ENCODE measurements around the gene KMT2C.
A peak's percentile ranks its signal among the peaks of the same experiment; 100 is the strongest.
"Not testable (repeated sequence)": the region's sequence is repeated elsewhere in the genome, so short reads cannot be mapped to it uniquely, and the experiment has no call there.

KMT2C gene

GRCh38 chr7:152441168-152441567 is 5.4 kb upstream of the KMT2C start:
- not testable (repeated sequence) for DNase-seq

- not testable (repeated sequence) for DNase-seq
Observed at GRCh38 chr7:152438017-152438416, 2.2 kb upstream of the KMT2C start.

DNA sequence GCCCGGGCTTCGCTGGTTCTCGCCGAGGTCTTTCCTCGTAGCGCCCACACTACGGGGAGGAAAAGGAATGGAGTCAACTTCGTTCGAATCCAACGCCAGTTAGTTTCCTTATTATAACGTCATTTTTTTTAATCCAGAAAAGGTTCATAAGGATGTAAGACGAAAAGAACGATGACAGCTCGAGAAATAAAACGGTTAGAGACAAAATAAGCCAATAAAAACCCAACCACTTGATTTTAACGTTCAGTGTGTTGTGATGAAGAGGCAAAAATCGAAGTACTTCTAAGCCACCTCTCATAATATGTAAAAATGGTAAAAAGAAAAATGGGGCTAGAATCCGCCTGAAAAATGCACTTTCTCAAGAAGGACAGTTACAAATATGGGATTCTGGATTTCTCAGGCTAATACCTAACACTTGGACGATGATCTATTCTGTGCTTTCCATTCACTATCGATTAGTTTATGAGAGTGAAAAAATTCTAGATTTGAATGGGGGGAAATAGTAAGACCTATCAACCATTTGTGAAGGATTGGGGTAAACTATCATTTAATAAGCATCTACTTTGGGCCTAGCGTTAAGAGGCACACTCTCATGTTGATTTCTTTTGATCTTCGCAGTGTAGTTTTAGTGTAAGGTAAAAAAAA is 1.2 kb upstream of the KMT2C start:
- peak; percentile 39 for DNase-seq

GRCh38 chr7:152436111-152436930 is 518 bp upstream of the KMT2C start:
- peak; percentile 98 for DNase-seq

DNA sequence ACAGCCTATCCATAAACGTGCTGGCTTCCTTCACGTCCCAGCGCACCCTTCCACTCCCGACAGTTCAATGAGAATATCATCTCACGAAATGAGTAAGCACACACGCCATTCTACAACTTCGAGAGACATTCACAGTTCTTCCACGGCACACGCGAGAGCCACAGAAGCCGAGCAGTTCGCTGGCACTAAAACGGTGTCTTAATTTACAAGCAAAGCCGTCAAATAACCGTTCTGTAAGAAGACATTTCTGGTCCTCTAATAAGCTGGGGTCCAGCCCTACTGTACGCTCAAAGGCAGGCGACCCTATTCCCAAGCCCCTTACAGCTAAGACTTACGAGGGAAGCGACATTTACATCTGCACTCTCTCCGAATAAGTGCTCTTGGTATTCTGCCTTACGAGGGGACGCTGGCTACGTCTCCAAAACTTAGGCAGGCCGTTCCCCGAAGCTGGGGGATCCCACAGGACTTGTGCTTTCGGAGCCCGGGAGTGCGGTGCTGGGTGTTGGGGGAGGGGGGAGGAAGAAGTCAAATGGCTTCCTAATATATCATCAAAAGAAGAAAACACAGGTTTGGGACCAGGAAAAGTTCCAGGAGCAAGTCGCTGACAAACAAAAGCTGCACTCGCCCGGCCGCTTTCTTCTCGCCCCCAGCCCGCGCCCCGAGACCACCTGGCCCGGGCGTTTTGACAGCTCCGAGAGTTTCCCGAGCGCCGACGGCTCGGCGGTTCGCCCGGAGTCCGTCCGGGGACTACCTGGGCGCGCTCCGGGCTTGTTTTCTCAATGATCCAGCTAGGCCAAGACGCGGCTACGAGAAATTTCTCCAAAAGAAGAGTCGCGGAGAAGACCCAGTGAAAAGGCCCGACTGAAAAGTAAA is 1.1 kb downstream of the KMT2C start:
- DNase-seq: peak; percentile 70

- not testable (repeated sequence) for DNase-seq
Observed at GRCh38 chr7:152433721-152434490, 1.9 kb downstream of the KMT2C start.

GRCh38 chr7:152432735-152433134 is 3.1 kb downstream of the KMT2C start:
- not testable (repeated sequence) for DNase-seq

GRCh38 chr7:152430854-152431253 is 4.9 kb downstream of the KMT2C start:
- no peak for DNase-seq

- DNase-seq: not testable (repeated sequence)
Observed at GRCh38 chr7:152430118-152430517, 5.7 kb downstream of the KMT2C start.

- DNase-seq: no peak
Observed at GRCh38 chr7:152424348-152425108, 11.3 kb downstream of the KMT2C start.

GRCh38 chr7:152423991-152424347 is 11.8 kb downstream of the KMT2C start:
- DNase-seq: no peak

- DNase-seq: not testable (repeated sequence)
Observed at GRCh38 chr7:152423171-152423570, 12.6 kb downstream of the KMT2C start.

GRCh38 chr7:152420950-152421349 is 14.9 kb downstream of the KMT2C start:
- DNase-seq: not testable (repeated sequence)

- no peak for DNase-seq
Observed at GRCh38 chr7:152419473-152420429, 16.1 kb downstream of the KMT2C start.

DNA sequence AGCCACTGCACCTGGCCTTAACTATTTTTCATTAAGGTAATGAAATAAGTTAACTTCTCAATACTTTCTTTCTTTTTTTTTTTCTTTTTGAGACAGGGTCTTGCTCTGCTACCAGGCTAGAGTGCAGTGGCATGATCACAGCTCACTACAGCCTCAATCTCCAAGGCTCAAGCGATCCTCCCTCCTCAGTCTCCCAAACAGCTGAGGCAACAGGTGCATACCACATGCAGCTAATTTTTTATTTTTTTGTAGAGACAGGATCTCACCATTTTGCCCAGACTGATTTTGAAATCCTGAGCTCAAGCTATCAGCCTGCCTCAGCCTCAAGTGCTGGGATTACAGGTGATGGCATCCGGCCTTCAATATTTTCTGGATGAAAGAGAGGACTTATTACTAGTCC is 21.0 kb downstream of the KMT2C start:
- DNase-seq: no peak

- DNase-seq: no peak
Observed at GRCh38 chr7:152411389-152411788, 24.4 kb downstream of the KMT2C start.

DNA sequence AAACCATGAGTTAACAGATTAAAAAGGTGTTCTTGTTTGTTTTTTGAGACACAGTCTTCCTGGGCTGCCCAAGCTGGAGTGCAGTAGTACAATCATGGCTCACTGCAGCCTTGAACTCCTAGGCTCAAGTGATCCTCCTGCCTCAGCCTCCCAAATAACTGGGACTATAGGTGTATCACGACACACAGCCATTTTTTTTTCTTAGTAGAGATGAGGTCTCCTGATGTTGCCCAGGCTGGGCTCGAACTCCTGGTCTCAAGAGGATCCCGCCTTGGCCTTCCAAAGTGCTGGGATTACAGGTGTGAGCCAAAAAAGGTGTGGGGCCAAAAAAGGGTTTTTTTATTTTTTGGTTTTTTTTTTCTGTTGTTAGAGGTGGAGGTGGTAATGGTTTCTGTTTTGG is 29.3 kb downstream of the KMT2C start:
- DNase-seq: no peak

DNA sequence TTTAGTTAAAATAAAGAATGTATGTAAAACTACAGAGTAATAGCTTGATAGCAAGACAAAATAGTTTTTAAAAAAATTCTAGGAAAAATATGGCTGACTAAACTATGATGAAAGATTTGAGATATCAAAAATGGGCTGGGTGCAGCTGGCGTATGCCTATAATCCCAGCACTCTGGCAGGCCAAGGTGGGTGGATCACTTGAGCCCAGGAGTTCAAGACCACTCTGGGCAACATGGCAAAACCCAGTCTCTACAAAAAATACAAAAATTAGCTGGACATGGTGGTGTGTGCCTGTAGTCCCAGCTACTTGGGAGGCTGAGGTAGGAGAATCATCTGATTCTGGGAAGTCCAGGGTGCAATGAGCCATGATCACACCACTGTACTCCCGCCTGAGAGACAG is 29.8 kb downstream of the KMT2C start:
- DNase-seq: not testable (repeated sequence)

GRCh38 chr7:152403726-152404125 is 32.1 kb downstream of the KMT2C start:
- DNase-seq: no peak

GRCh38 chr7:152402384-152403250 is 33.2 kb downstream of the KMT2C start:
- no peak for DNase-seq

Measured in NCI-H69 (cell line).